ENCODE results near the gene EMC9.

The EMC9 gene

DNA sequence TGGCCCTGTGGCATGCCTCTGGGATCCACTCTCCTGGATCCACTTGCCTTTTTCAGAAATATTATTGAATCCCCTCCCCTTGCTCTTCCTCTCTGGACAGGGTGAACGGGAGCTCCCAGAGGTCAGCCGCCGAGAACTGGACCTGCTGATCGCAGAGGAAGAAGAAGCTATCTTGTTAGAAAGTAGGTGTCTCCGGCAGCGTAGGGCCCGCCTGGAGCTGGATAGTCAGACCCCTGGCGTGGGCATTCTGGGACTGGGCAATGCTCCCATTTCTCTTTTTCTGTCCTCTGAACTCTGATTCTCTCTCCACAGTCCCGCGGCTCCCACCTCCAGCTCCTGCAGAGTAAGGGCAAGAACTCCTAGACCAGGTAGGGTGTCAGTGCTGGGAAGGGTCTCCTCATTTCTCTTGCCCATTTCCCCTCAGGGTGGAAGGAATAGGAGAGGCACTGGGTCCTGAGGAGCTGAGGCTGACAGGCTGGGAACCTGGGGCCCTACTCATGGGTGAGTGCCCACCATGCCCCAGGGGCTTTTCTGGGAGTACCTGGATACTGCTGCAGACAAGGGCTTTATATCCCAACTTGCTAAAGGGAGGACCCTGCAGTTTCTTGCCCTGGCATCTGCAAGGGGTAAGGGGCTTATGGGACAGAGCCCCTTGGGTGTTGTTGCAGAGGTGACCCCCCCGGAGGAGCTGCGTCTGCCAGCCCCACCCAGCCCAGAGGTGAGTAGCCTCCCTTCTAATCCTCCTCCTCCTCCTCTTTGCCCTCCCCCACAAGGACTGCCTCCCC, 35.8 kb upstream of the EMC9 start:
- DNase-seq = no peak
- POLR2A ChIA-PET = interaction anchor here (0.6 kb wide), 1 partner anchor 25 kb away, joined by 3 read pairs; no protein-coding TSS in a partner anchor
- Histone ChIP-seq H3K9me3 (ENCODE audit: control extremely low read depth in 1 of 5, control insufficient read depth in 4 of 5, insufficient read depth in 2 of 5, low read depth in 1 of 5, low read length in 4 of 5) (no peaks in the 10 kb centered on the region), H3K36me3 (ENCODE audit: control insufficient read depth in 4 of 4, insufficient read depth in 4 of 4, low read length in 3 of 4) (peaks cover 5 to 82% (median 49%) of the 10 kb centered on the region in 4 experiments), H3K27ac (ENCODE audit: insufficient read depth in 1 of 2, low read depth in 1 of 2, low read length in 2 of 2, poor library complexity in 1 of 2, severe bottlenecking in 2 of 2) (no peak overlapping the region), H3K4me1 (ENCODE audit: control extremely low read depth in 1 of 4, control insufficient read depth in 4 of 4, insufficient read depth in 4 of 4, low read length in 3 of 4) (peaks cover 0 to 14% (median 6%) of the 10 kb centered on the region in 4 experiments), H3K27me3 (replicated peaks in 2 of 5; ENCODE audit: control insufficient read depth in 4 of 5, insufficient read depth in 5 of 5, low read length in 4 of 5) (no peaks in the 10 kb centered on the region), H3K4me3 (ENCODE audit: control insufficient read depth in 1 of 7, extremely low read depth in 1 of 7, insufficient read depth in 4 of 7, low read depth in 2 of 7, low read length in 6 of 7) (no peak overlapping the region)
- CTCF ChIA-PET = interaction anchor here (0.7 kb wide), 1 partner anchor 16 kb away, joined by 3 read pairs; the partner anchor contains the start of gene IRF9
- 99% methylated on average over 9 of the region's 12 CpGs for WGBS (ENCODE audit: insufficient coverage)

DNA sequence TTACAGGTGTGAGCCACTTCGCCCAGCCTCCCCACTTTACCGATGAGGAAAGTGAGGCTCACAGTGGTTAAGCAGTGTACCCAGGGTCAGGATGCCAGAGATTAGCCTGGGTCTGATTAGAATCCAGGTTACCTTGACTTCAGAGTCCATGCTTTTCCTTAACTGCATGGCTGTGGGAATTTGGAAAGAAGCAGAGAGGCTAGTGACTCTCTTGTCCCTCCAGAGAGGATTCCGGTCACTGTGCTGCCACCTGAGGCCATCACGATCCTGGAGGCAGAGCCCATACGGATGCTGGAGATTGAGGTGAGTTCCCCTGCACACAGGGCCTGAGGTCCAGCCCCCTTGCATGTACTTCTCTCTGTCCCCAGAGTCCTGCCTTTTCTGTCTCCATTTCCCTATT, 35.2 kb upstream of the EMC9 start:
- DNase-seq = no peak
- WGBS (ENCODE audit: insufficient coverage) = 98% methylated on average over 5 of the region's 5 CpGs
- Histone ChIP-seq H3K27me3 (replicated peaks in 2 of 5; ENCODE audit: control insufficient read depth in 4 of 5, insufficient read depth in 5 of 5, low read length in 4 of 5) (no peaks in the 10 kb centered on the region), H3K36me3 (ENCODE audit: control insufficient read depth in 4 of 4, insufficient read depth in 4 of 4, low read length in 3 of 4) (peaks cover 3 to 76% (median 44%) of the 10 kb centered on the region in 4 experiments), H3K4me3 (ENCODE audit: control insufficient read depth in 1 of 7, extremely low read depth in 1 of 7, insufficient read depth in 4 of 7, low read depth in 2 of 7, low read length in 6 of 7) (no peak overlapping the region), H3K9me3 (ENCODE audit: control extremely low read depth in 1 of 5, control insufficient read depth in 4 of 5, insufficient read depth in 2 of 5, low read depth in 1 of 5, low read length in 4 of 5) (no peaks in the 10 kb centered on the region), H3K4me1 (ENCODE audit: control extremely low read depth in 1 of 4, control insufficient read depth in 4 of 4, insufficient read depth in 4 of 4, low read length in 3 of 4) (peaks cover 0 to 18% (median 8%) of the 10 kb centered on the region in 4 experiments), H3K27ac (ENCODE audit: insufficient read depth in 1 of 2, low read depth in 1 of 2, low read length in 2 of 2, poor library complexity in 1 of 2, severe bottlenecking in 2 of 2) (no peak overlapping the region)
- ChIA-PET CTCF (interaction anchor here (4.9 kb wide), 1 partner anchor 11 kb away, joined by 19 read pairs; the partner anchor contains the start of gene IPO4), POLR2A (no interaction called here)

DNA sequence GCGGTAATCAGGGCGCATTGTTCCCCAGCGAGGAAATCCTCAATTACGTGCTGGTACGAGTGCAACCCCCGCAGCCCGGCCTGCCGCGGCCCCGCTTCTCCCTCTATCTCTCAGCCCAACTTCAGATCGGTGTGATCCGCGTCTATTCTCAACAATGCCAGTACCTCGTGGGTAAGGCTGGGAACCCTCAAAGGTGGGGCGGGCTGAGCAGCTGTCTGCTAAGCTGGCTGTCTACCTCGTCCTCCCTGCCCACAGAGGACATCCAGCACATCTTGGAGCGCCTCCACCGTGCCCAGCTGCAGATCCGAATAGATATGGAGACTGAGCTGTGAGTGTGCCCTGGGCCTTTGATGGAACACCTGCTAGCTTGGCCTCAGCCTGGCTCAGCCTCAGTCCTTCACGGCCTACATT, 31.5 kb upstream of the EMC9 start:
- peaks cover 0 to 18% (median 10%) of the 10 kb centered on the region in 4 experiments for H3K4me1 ChIP-seq (ENCODE audit: control extremely low read depth in 1 of 4, control insufficient read depth in 4 of 4, insufficient read depth in 4 of 4, low read length in 3 of 4)
- CTCF ChIA-PET = interaction anchor here (1.3 to 4.9 kb wide), 4 partner anchors 10 to 59 kb away, joined by 3 to 19 read pairs (median 5); partner anchors contain the start of genes DCAF11, IPO4, IRF9 and NRL
- peak overlapping the region in 4 of 7 experiments; percentile 81 to 95 (median 88) for H3K4me3 ChIP-seq (ENCODE audit: control insufficient read depth in 1 of 7, extremely low read depth in 1 of 7, insufficient read depth in 4 of 7, low read depth in 2 of 7, low read length in 6 of 7)
- H3K27me3 ChIP-seq (replicated peaks in 2 of 5; ENCODE audit: control insufficient read depth in 4 of 5, insufficient read depth in 5 of 5, low read length in 4 of 5) = no peaks in the 10 kb centered on the region
- H3K9me3 ChIP-seq (ENCODE audit: control extremely low read depth in 1 of 5, control insufficient read depth in 4 of 5, insufficient read depth in 2 of 5, low read depth in 1 of 5, low read length in 4 of 5) = no peaks in the 10 kb centered on the region
- H3K36me3 ChIP-seq (ENCODE audit: control insufficient read depth in 4 of 4, insufficient read depth in 4 of 4, low read length in 3 of 4) = peaks cover 2 to 45% (median 17%) of the 10 kb centered on the region in 4 experiments
- WGBS (ENCODE audit: insufficient coverage) = 54% methylated on average over 20 of the region's 20 CpGs
- peak overlapping the region in 1 of 2 experiments; percentile 66 for H3K27ac ChIP-seq (ENCODE audit: insufficient read depth in 1 of 2, low read depth in 1 of 2, low read length in 2 of 2, poor library complexity in 1 of 2, severe bottlenecking in 2 of 2)
- DNase-seq = peak in 1 of 3 donors; percentile 34
- POLR2A ChIA-PET = interaction anchor here (0.7 kb wide), 1 partner anchor 10 kb away, joined by 3 read pairs; no protein-coding TSS in a partner anchor

DNA sequence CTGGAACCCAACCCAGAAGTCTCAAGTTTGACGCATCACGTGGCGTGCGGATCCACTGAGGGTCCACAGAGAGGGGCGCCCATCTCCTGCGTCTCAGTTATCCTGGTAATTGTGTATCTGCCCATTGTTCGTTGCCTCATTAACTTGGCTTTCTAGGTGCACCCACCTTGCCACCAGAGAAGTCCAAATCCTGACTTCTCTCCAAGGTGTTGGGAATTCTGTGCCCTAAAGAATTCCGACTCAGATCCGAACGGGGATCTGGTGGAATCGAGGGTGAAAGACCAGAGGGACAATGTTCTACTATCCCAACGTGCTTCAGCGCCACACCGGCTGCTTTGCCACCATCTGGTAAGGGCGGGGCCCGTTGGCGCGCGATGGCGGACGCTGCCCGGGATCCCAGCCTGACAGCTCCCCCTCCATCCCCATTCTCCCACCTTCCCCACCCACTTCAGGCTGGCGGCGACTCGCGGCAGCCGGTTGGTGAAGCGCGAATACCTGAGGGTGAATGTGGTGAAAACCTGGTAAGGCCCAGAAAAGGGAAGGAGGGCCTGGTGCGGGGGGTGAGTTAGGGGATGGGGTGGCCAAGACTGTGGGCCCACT, 31.0 kb upstream of the EMC9 start:
- ChIA-PET CTCF (interaction anchor here (1.0 to 4.9 kb wide), 4 partner anchors 9 to 58 kb away, joined by 3 to 19 read pairs (median 6); partner anchors contain the start of genes DCAF11, IPO4, IRF9 and NRL), POLR2A (interaction anchor here (1.0 to 2.8 kb wide), 2 partner anchors 11 to 23 kb away, joined by 3 to 15 read pairs; partner anchors contain the start of genes IRF9 and TM9SF1)
- no peaks in the 10 kb centered on the region for H3K27me3 ChIP-seq (replicated peaks in 2 of 5; ENCODE audit: control insufficient read depth in 4 of 5, insufficient read depth in 5 of 5, low read length in 4 of 5)
- H3K4me1 ChIP-seq (ENCODE audit: control extremely low read depth in 1 of 4, control insufficient read depth in 4 of 4, insufficient read depth in 4 of 4, low read length in 3 of 4) = peaks cover 2 to 22% (median 11%) of the 10 kb centered on the region in 4 experiments
- H3K27ac ChIP-seq (ENCODE audit: insufficient read depth in 1 of 2, low read depth in 1 of 2, low read length in 2 of 2, poor library complexity in 1 of 2, severe bottlenecking in 2 of 2) = peak overlapping the region in 1 of 2 experiments; percentile 66
- peaks cover 2 to 45% (median 16%) of the 10 kb centered on the region in 4 experiments for H3K36me3 ChIP-seq (ENCODE audit: control insufficient read depth in 4 of 4, insufficient read depth in 4 of 4, low read length in 3 of 4)
- peak overlapping the region; percentile 20 to 95 (median 81) for H3K4me3 ChIP-seq (ENCODE audit: control insufficient read depth in 1 of 7, extremely low read depth in 1 of 7, insufficient read depth in 4 of 7, low read depth in 2 of 7, low read length in 6 of 7)
- DNase-seq = peak in 1 of 3 donors; percentile 35
- H3K9me3 ChIP-seq (ENCODE audit: control extremely low read depth in 1 of 5, control insufficient read depth in 4 of 5, insufficient read depth in 2 of 5, low read depth in 1 of 5, low read length in 4 of 5) = no peaks in the 10 kb centered on the region
- WGBS (ENCODE audit: insufficient coverage) = 6% methylated on average over 12 of the region's 30 CpGs

- ChIA-PET CTCF (interaction anchor here (1.0 to 4.9 kb wide), 4 partner anchors 9 to 15 kb away, joined by 3 to 19 read pairs (median 6); partner anchors contain the start of genes IPO4 and IRF9), POLR2A (interaction anchor here (1.0 to 2.8 kb wide), 2 partner anchors 10 to 24 kb away, joined by 3 to 15 read pairs; partner anchors contain the start of genes IRF9 and TM9SF1)
- Histone ChIP-seq H3K27me3 (replicated peaks in 2 of 5; ENCODE audit: control insufficient read depth in 4 of 5, insufficient read depth in 5 of 5, low read length in 4 of 5) (no peaks in the 10 kb centered on the region), H3K36me3 (ENCODE audit: control insufficient read depth in 4 of 4, insufficient read depth in 4 of 4, low read length in 3 of 4) (peaks cover 2 to 43% (median 14%) of the 10 kb centered on the region in 4 experiments), H3K9me3 (ENCODE audit: control extremely low read depth in 1 of 5, control insufficient read depth in 4 of 5, insufficient read depth in 2 of 5, low read depth in 1 of 5, low read length in 4 of 5) (no peaks in the 10 kb centered on the region), H3K27ac (ENCODE audit: insufficient read depth in 1 of 2, low read depth in 1 of 2, low read length in 2 of 2, poor library complexity in 1 of 2, severe bottlenecking in 2 of 2) (peak within 1 kb of the TSS in 1 of 2 experiments; percentile 66), H3K4me3 (ENCODE audit: control insufficient read depth in 1 of 7, extremely low read depth in 1 of 7, insufficient read depth in 4 of 7, low read depth in 2 of 7, low read length in 6 of 7) (peak within 1 kb of the TSS; percentile 20 to 95 (median 81)), H3K4me1 (ENCODE audit: control extremely low read depth in 1 of 4, control insufficient read depth in 4 of 4, insufficient read depth in 4 of 4, low read length in 3 of 4) (peaks cover 2 to 27% (median 12%) of the 10 kb centered on the region in 4 experiments)
- peak; percentile 97 to 99 (median 99) for DNase-seq
- WGBS (ENCODE audit: insufficient coverage) = 8% methylated on average over 53 of the region's 63 CpGs
Observed at GRCh38 chr14:24171422-24172260, 30.2 kb upstream of the EMC9 start, which contains the start of gene REC8. Gene REC8 (plus strand): TSS chr14:24172080. CDS start chr14:24172553, 473 bp downstream.

GRCh38 chr14:24167469-24168114, 26.2 kb upstream of the EMC9 start:
- no peak overlapping the region for H3K4me3 ChIP-seq (ENCODE audit: control insufficient read depth in 1 of 7, extremely low read depth in 1 of 7, insufficient read depth in 4 of 7, low read depth in 2 of 7, low read length in 6 of 7)
- ChIA-PET POLR2A (interaction anchor here (0.6 kb wide), 2 partner anchors 14 to 54 kb away, joined by 3 read pairs; no protein-coding TSS in a partner anchor), CTCF (no interaction called here)
- DNase-seq = peak in 2 of 3 donors; percentile 34 to 55
- H3K4me1 ChIP-seq (ENCODE audit: control extremely low read depth in 1 of 4, control insufficient read depth in 4 of 4, insufficient read depth in 4 of 4, low read length in 3 of 4) = peaks cover 4 to 23% (median 11%) of the 10 kb centered on the region in 4 experiments
- WGBS (ENCODE audit: insufficient coverage) = 76% methylated on average over 3 of the region's 3 CpGs
- no peaks in the 10 kb centered on the region for H3K9me3 ChIP-seq (ENCODE audit: control extremely low read depth in 1 of 5, control insufficient read depth in 4 of 5, insufficient read depth in 2 of 5, low read depth in 1 of 5, low read length in 4 of 5)
- peaks cover 17 to 57% (median 43%) of the 10 kb centered on the region in 4 experiments for H3K36me3 ChIP-seq (ENCODE audit: control insufficient read depth in 4 of 4, insufficient read depth in 4 of 4, low read length in 3 of 4)
- no peaks in the 10 kb centered on the region for H3K27me3 ChIP-seq (replicated peaks in 2 of 5; ENCODE audit: control insufficient read depth in 4 of 5, insufficient read depth in 5 of 5, low read length in 4 of 5)
- no peak overlapping the region for H3K27ac ChIP-seq (ENCODE audit: insufficient read depth in 1 of 2, low read depth in 1 of 2, low read length in 2 of 2, poor library complexity in 1 of 2, severe bottlenecking in 2 of 2)
